CD4-positive, CD25-positive, alpha-beta regulatory T cell (primary cell): ENCODE measurements around the gene LYSET. TPM values are rescaled to one million over a fixed set of nuclear protein-coding genes. Genes with fewer than 3 reads are reported as not detected.
A peak's percentile ranks its signal among the peaks of the same experiment; 100 is the strongest.
"Not testable (repeated sequence)": the region's sequence is repeated elsewhere in the genome, so short reads cannot be mapped to it uniquely, and the experiment has no call there.

Experiments used
- ATAC-seq, 2 donors: fragments of 150-1000 bp; cut with Tn5 transposase; one replicate each; pipeline ENCODE4 v1.10.0; 2021; ENCODE audit warnings: low read depth in 2 of 2, moderate number of reproducible peaks in 2 of 2, moderate library complexity in 1 of 2
- DNase-seq, 3 donors: peaks; one replicate each; pipeline versions ENCODE4 v3.0.0 to v3.0.0-alpha.2; 2012 to 2022; ENCODE audit warnings: mixed read lengths in 1 of 3
- H3K27ac ChIP-seq: one replicate; pipeline ENCODE4 v1.7.0; 2013; ENCODE audit warnings: mild to moderate bottlenecking, low read length; ENCODE audit not compliant: insufficient read depth, poor library complexity, severe bottlenecking
- H3K27me3 ChIP-seq: one replicate; pipeline ENCODE4 v1.7.0; 2013; ENCODE audit warnings: low read length; ENCODE audit not compliant: control insufficient read depth, insufficient read depth
- H3K36me3 ChIP-seq: one replicate; pipeline ENCODE4 v1.7.0; 2013; ENCODE audit warnings: mild to moderate bottlenecking, low read length, moderate library complexity; ENCODE audit not compliant: control insufficient read depth, insufficient read depth
- H3K4me1 ChIP-seq: 2 replicates; pipeline ENCODE4 v1.7.0; 2013; ENCODE audit warnings: mild to moderate bottlenecking, low read length; ENCODE audit not compliant: insufficient read depth, control insufficient read depth, poor library complexity, severe bottlenecking
- H3K4me3 ChIP-seq: one replicate; pipeline ENCODE4 v1.7.0; 2013; ENCODE audit warnings: low read depth, mild to moderate bottlenecking, low read length, moderate library complexity
- H3K9me3 ChIP-seq, 2 experiments: 1 replicate in 1 of 2; 2 replicates in 1 of 2; pipeline ENCODE4 v1.7.0; 2013; ENCODE audit warnings: low read length in 2 of 2, mild to moderate bottlenecking in 1 of 2, moderate library complexity in 1 of 2; ENCODE audit not compliant: control insufficient read depth in 2 of 2
- H3K27ac Mint-ChIP-seq, 3 donors: one replicate each; pipeline ENCODE4 v1.8.0; 2020 to 2022; ENCODE audit warnings: mild to moderate bottlenecking in 3 of 3, mixed read lengths in 3 of 3, moderate library complexity in 2 of 3
- H3K27me3 Mint-ChIP-seq: one replicate; pipeline ENCODE4 v1.8.0; 2022; ENCODE audit warnings: mild to moderate bottlenecking, mixed read lengths
- H3K36me3 Mint-ChIP-seq: one replicate; pipeline ENCODE4 v1.8.0; 2020; ENCODE audit warnings: mixed read lengths
- H3K4me1 Mint-ChIP-seq, 4 donors: one replicate each; pipeline ENCODE4 v1.8.0; 2020 to 2022; ENCODE audit warnings: mixed read lengths in 4 of 4, mild to moderate bottlenecking in 1 of 4
- H3K4me3 Mint-ChIP-seq, 4 donors: one replicate each; pipeline ENCODE4 v1.8.0; 2020 to 2022; ENCODE audit warnings: mild to moderate bottlenecking in 4 of 4, mixed read lengths in 4 of 4, moderate library complexity in 3 of 4
- H3K9me3 Mint-ChIP-seq, 7 donors: one replicate each; pipeline ENCODE4 v1.8.0; 2020 to 2022; ENCODE audit warnings: mixed read lengths in 7 of 7, mild to moderate bottlenecking in 3 of 7, moderate library complexity in 2 of 7
- polyA plus RNA-seq, 4 donors: library from polyadenylated mRNA; unstranded; fragments of 300-500 nt; fragmentation: Illumina TruSeq; gene quantifications; one replicate each; pipeline ENCODE4 v1.2.3, GENCODE V29; 2021
- total RNA-seq: library from RNA; stranded (reverse); gene quantifications from one replicate; pipeline ENCODE4 v1.2.3, GENCODE V29; 2022

Gene LYSET
- total and polyA plus RNA-seq, 5 donors from 2014 or later = 6.9 to 43.1 (median 36.0) TPM

GRCh38 chr14:93232159-93232558 is 47.0 kb downstream of the LYSET start:
- peaks cover 0 to 17% (median 6%) of the 10 kb centered on the region in 4 donors for H3K4me1 Mint-ChIP-seq
- H3K9me3 Mint-ChIP-seq = no peaks in the 10 kb centered on the region
- no peak overlapping the region for H3K4me3 ChIP-seq
- H3K27me3 Mint-ChIP-seq = peaks cover 12% of the 10 kb centered on the region
- H3K36me3 Mint-ChIP-seq = peaks cover 16% of the 10 kb centered on the region
- ATAC-seq = no peak
- no peaks in the 10 kb centered on the region for H3K9me3 ChIP-seq
- no peak overlapping the region for H3K27ac ChIP-seq
- H3K27me3 ChIP-seq = no peaks in the 10 kb centered on the region
- no peak overlapping the region for H3K4me3 Mint-ChIP-seq
- peaks cover 6% of the 10 kb centered on the region for H3K4me1 ChIP-seq
- DNase-seq = no peak
- peak overlapping the region in 1 of 3 donors; percentile 49 for H3K27ac Mint-ChIP-seq
- peaks cover 21% of the 10 kb centered on the region for H3K36me3 ChIP-seq

DNA sequence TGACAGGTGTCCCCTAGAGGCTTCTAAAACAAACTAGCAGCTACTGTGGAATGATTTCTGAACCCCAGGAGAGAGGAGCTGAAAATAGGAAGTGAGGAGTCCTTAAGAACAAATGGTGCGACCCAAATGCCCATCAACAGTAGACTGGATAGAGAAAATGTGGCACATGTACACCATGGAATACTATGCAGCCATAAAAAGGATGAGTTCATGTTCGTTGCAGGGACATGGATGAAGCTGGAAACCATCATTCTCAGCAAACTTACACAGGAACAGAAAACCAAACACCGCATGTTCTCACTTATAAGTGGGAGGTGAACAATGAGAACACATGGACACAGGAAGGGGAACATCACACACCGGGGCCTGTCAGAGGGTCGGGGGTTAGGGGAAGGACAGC is 48.0 kb downstream of the LYSET start:
- not testable (repeated sequence) for H3K27me3 ChIP-seq, H3K4me1 ChIP-seq, H3K9me3 Mint-ChIP-seq, H3K27ac Mint-ChIP-seq, H3K36me3 Mint-ChIP-seq, H3K27ac ChIP-seq, DNase-seq, H3K4me3 Mint-ChIP-seq, H3K4me3 ChIP-seq, H3K9me3 ChIP-seq, ATAC-seq
- H3K27me3 Mint-ChIP-seq = peaks cover 12% of the 10 kb centered on the region
- peaks cover 12% of the 10 kb centered on the region for H3K36me3 ChIP-seq
- peaks cover 0 to 19% (median 6%) of the 10 kb centered on the region in 4 donors for H3K4me1 Mint-ChIP-seq

GRCh38 chr14:93234798-93235197 is 49.7 kb downstream of the LYSET start:
- ATAC-seq (no peak), DNase-seq (no peak)
- peaks cover 12% of the 10 kb centered on the region for H3K27me3 Mint-ChIP-seq
- H3K9me3 Mint-ChIP-seq = no peaks in the 10 kb centered on the region
- Histone ChIP-seq H3K4me3 (no peak overlapping the region), H3K9me3 (no peaks in the 10 kb centered on the region), H3K4me1 (peaks cover 6% of the 10 kb centered on the region), H3K36me3 (peaks cover under 1% of the 10 kb centered on the region), H3K27ac (no peak overlapping the region), H3K27me3 (no peaks in the 10 kb centered on the region)
- peaks cover 8% of the 10 kb centered on the region for H3K36me3 Mint-ChIP-seq
- peaks cover 0 to 19% (median 6%) of the 10 kb centered on the region in 4 donors for H3K4me1 Mint-ChIP-seq
- peak overlapping the region in 1 of 4 donors; percentile 4 for H3K4me3 Mint-ChIP-seq
- H3K27ac Mint-ChIP-seq = peak overlapping the region in 1 of 3 donors; percentile 46

Other genes with a start within 250 kb of the LYSET start
- 54.1 TPM for gene ITPK1, start 69.4 kb upstream of the LYSET start, total RNA-seq
- 10 to 100 TPM; 19.5 to 24.5 (median 21.3) TPM for gene ITPK1, start 69.4 kb upstream of the LYSET start, polyA plus RNA-seq
- 85.5 TPM for gene MOAP1, start 420 bp upstream of the LYSET start, total RNA-seq
- 10 to 100 TPM; 66.4 to 88.1 (median 75.9) TPM for gene MOAP1, start 420 bp upstream of the LYSET start, polyA plus RNA-seq
- 7.1 TPM for gene GON7, start 21.7 kb downstream of the LYSET start, total RNA-seq
- gene GON7, start 21.7 kb downstream of the LYSET start, polyA plus RNA-seq = 10 to 100 TPM; 25.4 to 31.0 (median 30.4) TPM
- 13.2 TPM for gene UBR7, start 21.9 kb downstream of the LYSET start, total RNA-seq
- gene UBR7, start 21.9 kb downstream of the LYSET start, polyA plus RNA-seq = 10 to 100 TPM; 36.2 to 45.4 (median 38.2) TPM
- 27.8 TPM for gene BTBD7, start 147.7 kb downstream of the LYSET start, total RNA-seq
- gene BTBD7, start 147.7 kb downstream of the LYSET start, polyA plus RNA-seq = 10 to 100 TPM in 2 of 4 donors, 1 to 10 TPM in 2; 6.5 to 10.8 (median 10.2) TPM
- gene COX8C, start 161.9 kb downstream of the LYSET start, total RNA-seq = not detected
- gene COX8C, start 161.9 kb downstream of the LYSET start, polyA plus RNA-seq = under 1 TPM in 1 of 4 donors, not detected in 3; 0.47 TPM
- gene UNC79, start 245.6 kb downstream of the LYSET start, total RNA-seq = not detected
- not detected for gene UNC79, start 245.6 kb downstream of the LYSET start, polyA plus RNA-seq